Stimulated activated naive CD8-positive, alpha-beta T cell treated with anti-CD3 and anti-CD28 coated beads, Interleukin-15, Interleukin-2, amounts not matched to agents 100 ng/mL and 50 ng/mL, for 24 hours (primary cell): Measurements from ENCODE around the gene USP9Y.

Experiments used
- H3K27ac Mint-ChIP-seq: one replicate; pipeline ENCODE4 v1.8.0; 2021; ENCODE audit warnings: mild to moderate bottlenecking, mixed read lengths
- H3K27me3 Mint-ChIP-seq: one replicate; pipeline ENCODE4 v1.8.0; 2021; ENCODE audit warnings: mixed read lengths
- H3K36me3 Mint-ChIP-seq: one replicate; pipeline ENCODE4 v1.8.0; 2021; ENCODE audit warnings: low read depth, mixed read lengths
- H3K4me1 Mint-ChIP-seq: one replicate; pipeline ENCODE4 v1.8.0; 2021; ENCODE audit warnings: low read depth, mixed read lengths
- H3K4me3 Mint-ChIP-seq: one replicate; pipeline ENCODE4 v1.8.0; 2021; ENCODE audit warnings: mild to moderate bottlenecking, mixed read lengths
- H3K9me3 Mint-ChIP-seq: one replicate; pipeline ENCODE4 v1.8.0; 2021; ENCODE audit warnings: mixed read lengths

USP9Y gene

DNA sequence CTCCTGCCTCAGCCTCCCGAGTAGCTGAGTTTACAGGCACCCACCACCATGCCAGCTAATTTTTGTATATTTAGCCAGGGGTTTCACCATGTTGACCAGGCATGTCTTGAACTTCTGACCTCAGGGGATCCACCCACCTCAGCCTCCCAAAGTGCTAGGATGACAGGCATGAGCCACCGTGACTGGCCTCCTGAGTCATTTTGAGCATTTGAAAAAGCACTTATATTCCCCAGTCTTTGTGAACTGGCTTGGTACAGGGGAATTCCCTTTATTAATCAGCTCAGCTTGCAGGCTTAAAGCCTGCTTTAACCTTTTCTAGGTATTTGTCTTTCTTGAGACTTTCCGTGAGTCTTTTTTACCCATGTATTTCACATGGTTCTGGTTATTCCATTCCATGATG is 32.6 kb downstream of the USP9Y start:
- Mint-ChIP-seq H3K36me3 (peaks cover 15% of the 10 kb centered on the region), H3K4me1 (peaks cover 6% of the 10 kb centered on the region), H3K4me3 (peak overlapping the region; percentile 35), H3K9me3 (no peaks in the 10 kb centered on the region), H3K27me3 (no peaks in the 10 kb centered on the region), H3K27ac (peak overlapping the region; percentile 90)

DNA sequence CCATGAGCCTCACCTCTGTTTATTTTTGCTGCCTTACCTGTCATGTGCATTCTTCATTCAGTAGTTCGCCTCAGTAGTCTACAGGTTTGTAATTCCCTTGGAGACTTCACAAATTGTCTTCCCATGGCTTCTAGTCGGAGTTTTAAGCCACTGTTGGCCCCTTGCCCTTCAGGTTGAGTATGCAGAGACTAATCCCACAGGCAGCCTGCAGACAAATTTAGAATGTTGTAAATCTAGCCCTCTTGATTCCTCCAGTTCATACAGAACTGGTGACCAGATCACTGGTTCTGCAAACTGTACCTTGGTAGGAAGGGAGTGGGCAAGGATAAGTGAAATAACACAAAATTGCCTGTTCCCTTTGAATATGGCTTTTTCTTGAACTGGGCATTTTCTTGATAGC is 33.0 kb downstream of the USP9Y start:
- no peaks in the 10 kb centered on the region for H3K27me3 Mint-ChIP-seq
- H3K36me3 Mint-ChIP-seq, result peaks cover 13% of the 10 kb centered on the region
- peak overlapping the region; percentile 35 for H3K4me3 Mint-ChIP-seq
- peaks cover 6% of the 10 kb centered on the region for H3K4me1 Mint-ChIP-seq
- H3K27ac Mint-ChIP-seq, result peak overlapping the region; percentile 90
- no peaks in the 10 kb centered on the region for H3K9me3 Mint-ChIP-seq

GRCh38 chrY:12741414-12741813 is 40.4 kb downstream of the USP9Y start:
- no peak overlapping the region for H3K4me3 Mint-ChIP-seq
- H3K27me3 Mint-ChIP-seq, result no peaks in the 10 kb centered on the region
- H3K9me3 Mint-ChIP-seq, result no peaks in the 10 kb centered on the region
- peaks cover 15% of the 10 kb centered on the region for H3K36me3 Mint-ChIP-seq
- H3K27ac Mint-ChIP-seq, result no peak overlapping the region
- no peaks in the 10 kb centered on the region for H3K4me1 Mint-ChIP-seq

DNA sequence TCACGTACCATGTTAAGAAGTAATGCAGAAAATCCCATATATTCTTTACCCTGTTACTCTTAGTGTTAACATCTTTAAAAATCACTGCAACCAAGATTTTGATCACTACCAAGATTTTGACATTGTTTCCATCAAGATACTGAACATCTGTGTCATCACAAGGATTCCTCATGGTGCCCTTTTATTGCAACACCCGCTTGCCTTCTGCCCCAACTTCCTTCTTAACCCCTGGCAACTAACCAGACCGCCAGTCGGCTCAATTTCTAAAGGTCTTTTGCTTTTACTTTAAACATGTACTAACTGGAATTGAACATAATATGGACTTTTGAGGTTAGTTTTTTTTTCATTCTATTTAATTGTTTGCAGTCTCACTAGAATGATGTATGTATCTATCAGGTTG is 41.7 kb downstream of the USP9Y start:
- H3K27me3 Mint-ChIP-seq, result no peaks in the 10 kb centered on the region
- H3K4me3 Mint-ChIP-seq, result no peak overlapping the region
- H3K36me3 Mint-ChIP-seq, result peaks cover 23% of the 10 kb centered on the region
- H3K9me3 Mint-ChIP-seq, result no peaks in the 10 kb centered on the region
- no peaks in the 10 kb centered on the region for H3K4me1 Mint-ChIP-seq
- H3K27ac Mint-ChIP-seq, result no peak overlapping the region

DNA sequence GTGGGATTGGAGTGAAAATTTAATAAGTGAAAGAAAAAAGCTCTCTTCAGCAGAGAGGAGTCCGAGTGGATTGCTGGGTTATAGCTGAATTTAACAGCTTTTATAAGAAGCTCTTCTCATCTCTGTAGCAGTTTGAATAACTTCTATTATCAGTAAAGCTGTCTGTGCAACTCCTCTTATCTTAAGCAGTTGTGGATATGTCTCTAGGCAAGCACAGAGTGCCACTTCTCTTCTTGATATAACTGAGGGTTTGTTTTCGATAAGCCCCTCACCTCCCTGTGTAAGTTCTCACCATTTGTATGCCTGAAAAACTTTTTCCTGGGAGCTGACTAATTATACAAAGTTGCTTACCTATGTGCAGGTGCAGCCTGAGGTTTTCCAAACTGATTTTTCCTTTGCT is 43.1 kb downstream of the USP9Y start:
- Mint-ChIP-seq H3K36me3 (peaks cover 25% of the 10 kb centered on the region), H3K9me3 (no peaks in the 10 kb centered on the region), H3K4me3 (no peak overlapping the region), H3K27ac (no peak overlapping the region), H3K27me3 (no peaks in the 10 kb centered on the region), H3K4me1 (no peaks in the 10 kb centered on the region)

DNA sequence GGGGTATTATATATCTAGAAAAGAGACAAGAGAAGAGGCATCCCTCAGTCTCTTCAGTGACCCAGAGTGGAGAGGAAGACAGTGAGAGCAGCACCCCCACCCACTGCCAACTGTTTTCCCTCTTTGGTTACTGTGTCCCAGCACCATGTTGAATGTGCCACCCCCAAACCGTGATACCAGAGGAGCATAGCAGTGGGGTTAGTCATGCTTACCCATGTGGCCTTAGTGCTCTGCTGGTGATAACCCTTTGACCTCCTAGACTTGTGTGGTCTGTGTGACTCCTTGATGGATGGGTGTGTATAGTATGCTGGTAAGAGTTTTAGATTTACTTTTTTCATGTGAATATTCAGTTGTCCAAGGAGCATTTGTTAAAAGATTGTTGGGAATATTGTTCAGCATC is 48.3 kb downstream of the USP9Y start:
- no peak overlapping the region for H3K27ac Mint-ChIP-seq
- H3K4me1 Mint-ChIP-seq, result peaks cover 4% of the 10 kb centered on the region

DNA sequence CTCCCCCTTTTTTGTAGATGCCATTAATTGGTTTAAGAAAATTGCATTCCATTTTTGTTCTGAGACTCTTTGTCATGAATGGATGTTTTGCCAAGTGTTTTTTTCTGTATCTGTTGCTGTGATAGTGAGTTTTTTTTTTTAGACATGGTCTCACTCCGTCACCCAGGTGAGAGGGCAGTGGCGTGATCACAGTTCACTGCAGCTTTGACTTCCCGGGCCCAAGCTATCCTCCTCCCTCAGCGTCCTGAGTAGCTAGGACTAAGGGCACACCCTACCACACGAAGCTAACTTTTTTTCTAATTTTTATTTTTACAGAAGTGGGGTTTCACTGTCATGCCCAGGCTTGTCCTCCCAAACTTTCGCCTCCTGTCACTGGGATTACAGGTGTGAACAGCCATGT is 51.8 kb downstream of the USP9Y start:
- Mint-ChIP-seq H3K4me3 (no peak overlapping the region), H3K9me3 (no peaks in the 10 kb centered on the region), H3K27ac (no peak overlapping the region), H3K27me3 (no peaks in the 10 kb centered on the region), H3K4me1 (peaks cover 17% of the 10 kb centered on the region), H3K36me3 (peaks cover 29% of the 10 kb centered on the region)

More for the DNA sequence above, 48.3 kb downstream of the USP9Y start:
- no peaks in the 10 kb centered on the region for H3K9me3 Mint-ChIP-seq
- H3K4me3 Mint-ChIP-seq, result no peak overlapping the region
- no peaks in the 10 kb centered on the region for H3K27me3 Mint-ChIP-seq
- peaks cover 29% of the 10 kb centered on the region for H3K36me3 Mint-ChIP-seq

DNA sequence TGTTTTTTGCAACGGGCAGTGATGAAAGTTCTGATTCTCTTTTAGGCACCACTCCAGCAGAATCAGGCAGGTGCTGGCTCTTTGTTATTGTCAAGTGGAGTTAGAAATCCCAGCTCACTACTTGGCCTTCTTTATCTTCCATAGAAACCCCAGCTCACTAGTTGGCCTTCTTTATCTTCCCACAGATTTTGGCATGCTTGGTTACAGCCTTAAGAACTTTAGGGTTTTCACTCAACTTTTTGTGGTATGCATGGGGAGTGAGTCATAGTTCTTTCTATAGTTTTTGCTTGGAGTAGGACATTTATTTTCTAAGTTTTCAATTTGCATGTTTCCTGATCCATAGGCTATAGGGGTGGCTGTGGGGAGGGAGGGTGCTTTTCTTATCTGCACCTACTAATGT is 55.0 kb downstream of the USP9Y start:
- Mint-ChIP-seq H3K27ac (peak overlapping the region; percentile 11), H3K4me1 (peaks cover 13% of the 10 kb centered on the region), H3K9me3 (no peaks in the 10 kb centered on the region), H3K27me3 (no peaks in the 10 kb centered on the region), H3K4me3 (peak overlapping the region; percentile 26), H3K36me3 (peaks cover 18% of the 10 kb centered on the region)

- Mint-ChIP-seq H3K27ac (no peak overlapping the region), H3K36me3 (peaks cover 5% of the 10 kb centered on the region)
Observed at GRCh38 chrY:12765976-12766375, 64.9 kb downstream of the USP9Y start.

GRCh38 chrY:12784521-12784920 is 83.5 kb downstream of the USP9Y start:
- peaks cover 36% of the 10 kb centered on the region for H3K36me3 Mint-ChIP-seq
- H3K27ac Mint-ChIP-seq, result no peak overlapping the region
- H3K4me3 Mint-ChIP-seq, result no peak overlapping the region
- no peaks in the 10 kb centered on the region for H3K9me3 Mint-ChIP-seq
- no peaks in the 10 kb centered on the region for H3K27me3 Mint-ChIP-seq
- no peaks in the 10 kb centered on the region for H3K4me1 Mint-ChIP-seq

More at GRCh38 chrY:12765976-12766375, 64.9 kb downstream of the USP9Y start:
- H3K27me3 Mint-ChIP-seq, result no peaks in the 10 kb centered on the region
- peaks cover 13% of the 10 kb centered on the region for H3K4me1 Mint-ChIP-seq
- no peaks in the 10 kb centered on the region for H3K9me3 Mint-ChIP-seq
- H3K4me3 Mint-ChIP-seq, result no peak overlapping the region

DNA sequence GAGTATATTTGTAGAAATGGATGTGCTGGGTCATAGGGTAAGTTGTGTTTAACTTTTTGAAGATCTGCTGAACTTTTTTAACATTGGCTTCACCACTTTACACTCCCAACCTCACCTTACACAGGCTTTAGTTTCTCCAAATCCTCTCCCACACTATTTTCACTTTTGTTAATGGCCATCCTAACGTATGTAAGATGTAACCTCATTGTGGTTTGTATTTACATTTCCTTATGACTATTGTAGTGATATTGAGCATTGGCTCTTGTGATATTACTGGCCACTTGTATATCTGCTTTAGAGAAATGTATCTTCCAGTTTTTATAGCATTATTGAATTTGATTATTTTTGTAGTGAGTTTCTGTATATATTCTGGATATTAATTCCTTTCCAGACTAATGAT is 93.0 kb downstream of the USP9Y start:
- no peaks in the 10 kb centered on the region for H3K27me3 Mint-ChIP-seq
- no peaks in the 10 kb centered on the region for H3K4me1 Mint-ChIP-seq
- no peak overlapping the region for H3K27ac Mint-ChIP-seq
- peaks cover 45% of the 10 kb centered on the region for H3K36me3 Mint-ChIP-seq
- H3K4me3 Mint-ChIP-seq, result no peak overlapping the region
- H3K9me3 Mint-ChIP-seq, result no peaks in the 10 kb centered on the region

GRCh38 chrY:12808046-12808445 is 107.0 kb downstream of the USP9Y start:
- no peak overlapping the region for H3K4me3 Mint-ChIP-seq
- H3K4me1 Mint-ChIP-seq, result no peaks in the 10 kb centered on the region
- H3K27ac Mint-ChIP-seq, result no peak overlapping the region
- peaks cover 14% of the 10 kb centered on the region for H3K36me3 Mint-ChIP-seq
- no peaks in the 10 kb centered on the region for H3K9me3 Mint-ChIP-seq
- H3K27me3 Mint-ChIP-seq, result no peaks in the 10 kb centered on the region

DNA sequence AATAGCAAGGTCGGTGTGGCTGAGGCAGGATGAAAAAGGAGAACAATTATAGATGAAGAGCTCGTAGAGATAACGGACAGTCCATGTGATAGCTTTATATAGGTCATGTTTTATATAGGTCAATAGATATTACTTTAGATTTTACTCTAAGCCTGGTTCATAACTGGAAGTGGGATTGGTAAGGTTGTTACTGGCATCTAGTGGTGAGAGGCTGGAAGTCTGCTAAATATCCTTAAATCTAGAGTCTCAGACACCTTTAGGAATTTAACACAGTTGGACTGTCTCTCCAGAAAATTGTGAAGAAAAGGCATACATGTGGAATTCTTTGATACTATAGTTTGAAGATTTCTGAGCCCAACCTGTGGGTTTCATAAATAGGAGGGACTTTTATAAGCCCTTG is 108.0 kb downstream of the USP9Y start:
- no peak overlapping the region for H3K27ac Mint-ChIP-seq
- H3K4me1 Mint-ChIP-seq, result no peaks in the 10 kb centered on the region
- no peaks in the 10 kb centered on the region for H3K9me3 Mint-ChIP-seq
- no peak overlapping the region for H3K4me3 Mint-ChIP-seq
- H3K36me3 Mint-ChIP-seq, result peaks cover 18% of the 10 kb centered on the region
- H3K27me3 Mint-ChIP-seq, result no peaks in the 10 kb centered on the region

DNA sequence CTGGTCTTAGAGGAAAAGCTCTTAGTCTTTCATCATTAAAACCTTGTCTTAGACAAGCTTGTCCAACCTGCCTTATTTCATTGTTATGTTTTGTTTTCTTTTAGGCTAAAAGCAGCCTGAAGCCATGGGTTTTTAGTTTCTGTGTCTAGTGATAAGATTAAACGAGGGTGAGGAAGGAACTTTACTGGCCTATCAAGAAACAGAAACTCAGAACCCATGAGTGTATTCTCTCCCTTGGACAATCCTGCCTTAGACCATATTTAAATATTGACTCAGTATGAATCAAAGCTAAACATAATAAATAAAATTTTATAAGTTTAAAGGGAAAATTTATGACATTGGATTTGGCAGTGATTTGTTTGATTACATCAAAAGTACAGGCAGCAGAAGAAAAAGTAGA is 122.4 kb downstream of the USP9Y start:
- Mint-ChIP-seq H3K4me3 (no peak overlapping the region), H3K9me3 (no peaks in the 10 kb centered on the region), H3K4me1 (no peaks in the 10 kb centered on the region), H3K27ac (no peak overlapping the region), H3K36me3 (peaks cover 23% of the 10 kb centered on the region), H3K27me3 (no peaks in the 10 kb centered on the region)

GRCh38 chrY:12826791-12827190 is 125.8 kb downstream of the USP9Y start:
- H3K4me1 Mint-ChIP-seq, result no peaks in the 10 kb centered on the region
- no peaks in the 10 kb centered on the region for H3K9me3 Mint-ChIP-seq
- peaks cover 15% of the 10 kb centered on the region for H3K36me3 Mint-ChIP-seq
- H3K4me3 Mint-ChIP-seq, result no peak overlapping the region
- no peak overlapping the region for H3K27ac Mint-ChIP-seq
- H3K27me3 Mint-ChIP-seq, result no peaks in the 10 kb centered on the region

DNA sequence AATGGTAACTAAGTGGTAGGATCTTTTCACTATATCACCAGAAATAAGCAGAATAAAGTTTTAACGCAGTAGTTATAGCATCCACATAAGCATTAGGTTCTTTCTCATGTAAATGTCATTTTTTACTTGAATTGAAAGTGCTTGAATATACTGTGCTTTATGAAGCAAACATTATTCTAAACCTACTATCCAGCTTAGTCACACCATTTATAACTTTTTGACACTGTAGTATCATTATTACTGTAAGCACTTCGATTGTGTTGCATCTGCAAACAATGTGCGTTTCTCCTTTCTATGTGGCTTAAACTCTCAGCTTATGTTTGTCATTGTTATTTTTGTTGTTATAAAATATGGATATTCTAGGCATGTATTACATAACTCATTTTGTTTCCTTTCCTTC is 132.3 kb downstream of the USP9Y start:
- Mint-ChIP-seq H3K36me3 (peaks cover 6% of the 10 kb centered on the region), H3K4me1 (peaks cover 3% of the 10 kb centered on the region), H3K27me3 (no peaks in the 10 kb centered on the region), H3K4me3 (no peak overlapping the region), H3K27ac (no peak overlapping the region), H3K9me3 (no peaks in the 10 kb centered on the region)
